Measurements from ENCODE around the gene CAVIN4. TPM values are rescaled to one million over a fixed set of nuclear protein-coding genes. Genes with fewer than 3 reads are reported as not detected.

CAVIN4 gene
- total and polyA plus RNA-seq, 9 of the 15 experiments (the other 6 are each of a cell fraction or from before 2014, with no cell fraction given), result 0.06 to 0.29 (median 0.18) TPM

DNA sequence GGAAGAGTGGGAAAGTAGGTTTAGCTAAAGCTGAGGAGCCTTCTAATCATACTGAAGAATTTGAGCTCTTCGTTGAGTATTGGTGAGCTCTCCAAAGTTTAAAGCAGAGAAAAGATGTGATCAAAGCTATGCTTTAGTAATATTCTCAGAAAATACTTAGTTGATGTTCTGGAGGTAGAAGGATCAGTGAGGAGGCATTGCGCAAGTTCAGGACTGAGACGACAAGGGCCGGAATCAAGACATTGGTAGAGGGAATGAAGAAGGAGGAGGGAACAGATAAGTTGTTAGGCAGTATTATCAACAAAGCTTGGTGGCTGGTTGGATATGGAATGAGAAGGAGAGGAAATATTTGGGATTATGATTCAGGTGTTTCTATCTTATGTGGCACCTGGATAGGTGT, 7.1 kb downstream of the CAVIN4 start (continued):
- TF ChIP-seq, protein P1, sequence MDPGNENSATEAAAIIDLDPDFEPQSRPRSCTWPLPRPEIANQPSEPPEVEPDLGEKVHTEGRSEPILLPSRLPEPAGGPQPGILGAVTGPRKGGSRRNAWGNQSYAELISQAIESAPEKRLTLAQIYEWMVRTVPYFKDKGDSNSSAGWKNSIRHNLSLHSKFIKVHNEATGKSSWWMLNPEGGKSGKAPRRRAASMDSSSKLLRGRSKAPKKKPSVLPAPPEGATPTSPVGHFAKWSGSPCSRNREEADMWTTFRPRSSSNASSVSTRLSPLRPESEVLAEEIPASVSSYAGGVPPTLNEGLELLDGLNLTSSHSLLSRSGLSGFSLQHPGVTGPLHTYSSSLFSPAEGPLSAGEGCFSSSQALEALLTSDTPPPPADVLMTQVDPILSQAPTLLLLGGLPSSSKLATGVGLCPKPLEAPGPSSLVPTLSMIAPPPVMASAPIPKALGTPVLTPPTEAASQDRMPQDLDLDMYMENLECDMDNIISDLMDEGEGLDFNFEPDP (CRISPR knock-in tag; IDR thresholded peaks at IDR 0.05), result no peak
- TF ChIP-seq NELFE (IDR thresholded peaks at IDR 0.05; ENCODE audit: insufficient read depth, insufficient read length) (no peak), CHD1 (IDR thresholded peaks at IDR 0.05; ENCODE audit: low read length) (no peak), CEBPG (CRISPR knock-in tag; IDR thresholded peaks at IDR 0.05) (no peak), CEBPG (tag; conservative IDR thresholded peaks at IDR 0.05 in 1 of 2, IDR thresholded peaks at IDR 0.05 in 1 of 2) (peak in 1 of 2 experiments; percentile 67; a peak in 2 of 4 replicates), ZNF121 (CRISPR knock-in tag; conservative IDR thresholded peaks at IDR 0.05) (no peak), CEBPB (tag; IDR thresholded peaks at IDR 0.05) (peak; percentile 88)
- TF ChIP-seq, protein P2, sequence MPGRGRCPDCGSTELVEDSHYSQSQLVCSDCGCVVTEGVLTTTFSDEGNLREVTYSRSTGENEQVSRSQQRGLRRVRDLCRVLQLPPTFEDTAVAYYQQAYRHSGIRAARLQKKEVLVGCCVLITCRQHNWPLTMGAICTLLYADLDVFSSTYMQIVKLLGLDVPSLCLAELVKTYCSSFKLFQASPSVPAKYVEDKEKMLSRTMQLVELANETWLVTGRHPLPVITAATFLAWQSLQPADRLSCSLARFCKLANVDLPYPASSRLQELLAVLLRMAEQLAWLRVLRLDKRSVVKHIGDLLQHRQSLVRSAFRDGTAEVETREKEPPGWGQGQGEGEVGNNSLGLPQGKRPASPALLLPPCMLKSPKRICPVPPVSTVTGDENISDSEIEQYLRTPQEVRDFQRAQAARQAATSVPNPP (IDR thresholded peaks at IDR 0.05; ENCODE audit: borderline replicate concordance, insufficient read depth, insufficient read length), result no peak
- TF ChIP-seq, protein P3, sequence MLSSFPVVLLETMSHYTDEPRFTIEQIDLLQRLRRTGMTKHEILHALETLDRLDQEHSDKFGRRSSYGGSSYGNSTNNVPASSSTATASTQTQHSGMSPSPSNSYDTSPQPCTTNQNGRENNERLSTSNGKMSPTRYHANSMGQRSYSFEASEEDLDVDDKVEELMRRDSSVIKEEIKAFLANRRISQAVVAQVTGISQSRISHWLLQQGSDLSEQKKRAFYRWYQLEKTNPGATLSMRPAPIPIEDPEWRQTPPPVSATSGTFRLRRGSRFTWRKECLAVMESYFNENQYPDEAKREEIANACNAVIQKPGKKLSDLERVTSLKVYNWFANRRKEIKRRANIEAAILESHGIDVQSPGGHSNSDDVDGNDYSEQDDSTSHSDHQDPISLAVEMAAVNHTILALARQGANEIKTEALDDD (IDR thresholded peaks at IDR 0.05), result no peak
